WTC11 (cell line): ENCODE measurements around the gene TSC22D3. TPM values are rescaled to one million over a fixed set of nuclear protein-coding genes. Genes with fewer than 3 reads are reported as not detected.

Experiments used
- ATAC-seq: fragments of 200-7000 bp; cut with Tn5 transposase; 2 replicates; pipeline ENCODE4 v1.10.0; 2021; ENCODE audit warnings: mild to moderate bottlenecking, moderate library complexity
- CTCF ChIA-PET: fragments of 300-600 bp; sonication (Branson Sonifier 250); formaldehyde crosslinking; loops from one replicate; lab custom pipeline; 2021; ENCODE audit warnings: antibody characterized with exemption; lab: Charles Lee
- POLR2A ChIA-PET: fragments of 350-600 bp; sonication (Branson Sonifier 250); formaldehyde crosslinking; loops from one replicate; lab custom pipeline; 2021; ENCODE audit warnings: antibody characterized with exemption; lab: Charles Lee
- DNase-seq: peaks from one replicate; pipeline ENCODE4 v3.0.0; 2021; ENCODE audit warnings: low spot score
- H3K27ac Mint-ChIP-seq: 2 replicates; pipeline ENCODE4 v1.8.0; 2021; ENCODE audit warnings: mixed read lengths
- H3K27me3 Mint-ChIP-seq: 2 replicates; pipeline ENCODE4 v1.8.0; 2021; ENCODE audit warnings: low read depth, mild to moderate bottlenecking, moderate library complexity, mixed read lengths
- H3K36me3 Mint-ChIP-seq: 2 replicates; pipeline ENCODE4 v1.8.0; 2021; ENCODE audit warnings: mixed read lengths
- H3K4me1 Mint-ChIP-seq: 2 replicates; pipeline ENCODE4 v1.8.0; 2022; ENCODE audit warnings: mixed read lengths
- H3K4me3 Mint-ChIP-seq: 2 replicates; pipeline ENCODE4 v1.8.0; 2021; ENCODE audit warnings: mild to moderate bottlenecking, moderate library complexity, mixed read lengths
- H3K9me3 Mint-ChIP-seq: 2 replicates; pipeline ENCODE4 v1.8.0; 2021; ENCODE audit warnings: mixed read lengths
- ATF1 ChIP-seq: sonication (generic); formaldehyde crosslinking; IDR thresholded peaks from 2 replicates; pipeline ENCODE4 v1.8.1; 2023; ENCODE audit warnings: mild to moderate bottlenecking, moderate library complexity, missing genetic modification reagents
- ETV6 ChIP-seq: sonication (generic); formaldehyde crosslinking; IDR thresholded peaks from 2 replicates; pipeline ENCODE4 v1.8.1; 2022; ENCODE audit warnings: mild to moderate bottlenecking, missing genetic modification reagents
- HMGA2 ChIP-seq: fragments of 250-450 bp; sonication (Bioruptor Pico); IDR thresholded peaks from 2 replicates; pipeline ENCODE4 v1.4.0; 2021; ENCODE audit warnings: mild to moderate bottlenecking, moderate library complexity
- KAT7 ChIP-seq: sonication (generic); formaldehyde crosslinking; IDR thresholded peaks from 2 replicates; pipeline ENCODE4 v1.8.1; 2023; ENCODE audit warnings: missing genetic modification reagents, mild to moderate bottlenecking, borderline replicate concordance
- NFE2L1 ChIP-seq: sonication (generic); formaldehyde crosslinking; IDR thresholded peaks from 2 replicates; pipeline ENCODE4 v1.8.1; 2023; ENCODE audit warnings: missing genetic modification reagents
- NR1H2 ChIP-seq: sonication (generic); formaldehyde crosslinking; IDR thresholded peaks from 2 replicates; pipeline ENCODE4 v1.9.0; 2021; ENCODE audit warnings: mild to moderate bottlenecking, moderate library complexity, missing genetic modification reagents
- NR2C2 ChIP-seq: sonication (generic); formaldehyde crosslinking; IDR thresholded peaks from 2 replicates; pipeline ENCODE4 v1.8.0; 2022; ENCODE audit warnings: mild to moderate bottlenecking, missing genetic modification reagents
- NR3C1 ChIP-seq: sonication (generic); formaldehyde crosslinking; conservative IDR thresholded peaks from 2 replicates; pipeline ENCODE4 v1.8.1; 2023; ENCODE audit warnings: low read depth, mild to moderate bottlenecking, missing genetic modification reagents
- TEAD4 ChIP-seq: sonication (generic); formaldehyde crosslinking; IDR thresholded peaks from 2 replicates; pipeline ENCODE4 v1.8.0; 2022; ENCODE audit warnings: mild to moderate bottlenecking, missing genetic modification reagents
- ZNF219 ChIP-seq: sonication (generic); formaldehyde crosslinking; IDR thresholded peaks from 2 replicates; pipeline ENCODE4 v1.8.0; 2023; ENCODE audit warnings: missing genetic modification reagents, mild to moderate bottlenecking, borderline replicate concordance
- ZNF232 ChIP-seq: sonication (generic); formaldehyde crosslinking; IDR thresholded peaks from 2 replicates; pipeline ENCODE4 v1.8.0; 2022; ENCODE audit warnings: mild to moderate bottlenecking, missing genetic modification reagents
- ZNF396 ChIP-seq: fragments of 250-450 bp; sonication (Bioruptor Pico); IDR thresholded peaks from 2 replicates; pipeline ENCODE4 v1.8.0; 2021; ENCODE audit warnings: mild to moderate bottlenecking, moderate library complexity, borderline replicate concordance
- ZNF416 ChIP-seq: fragments of 250-450 bp; sonication (Bioruptor Pico); IDR thresholded peaks from 2 replicates; pipeline ENCODE4 v1.9.0; 2021; ENCODE audit warnings: mild to moderate bottlenecking, inconsistent platforms
- total RNA-seq: library from RNA; stranded (reverse); gene quantifications from 3 replicates; pipeline ENCODE4 v1.2.3, GENCODE V29; 2021
- TF ChIP-seq, protein P1 (sequence below): sonication (generic); formaldehyde crosslinking; IDR thresholded peaks from 2 replicates; pipeline ENCODE4 v1.8.1; 2022; ENCODE audit warnings: low read depth, mild to moderate bottlenecking, moderate library complexity, missing genetic modification reagents, borderline replicate concordance
- TF ChIP-seq, protein P2 (sequence below): fragments of 250-450 bp; sonication (Bioruptor Pico); IDR thresholded peaks from 2 replicates; pipeline ENCODE4 v1.9.0; 2021; ENCODE audit warnings: mild to moderate bottlenecking
- TF ChIP-seq, protein P3 (sequence below): fragments of 250-450 bp; sonication (Bioruptor Pico); IDR thresholded peaks from 2 replicates; pipeline ENCODE4 v2.1.2; 2022; ENCODE audit warnings: mild to moderate bottlenecking, moderate library complexity
- TF ChIP-seq, protein P4 (sequence below): sonication (generic); formaldehyde crosslinking; IDR thresholded peaks from 2 replicates; pipeline ENCODE4 v1.8.1; 2023; ENCODE audit warnings: mild to moderate bottlenecking, missing genetic modification reagents, moderate library complexity
- TF ChIP-seq, protein P5 (sequence below): sonication (generic); formaldehyde crosslinking; IDR thresholded peaks from 2 replicates; pipeline ENCODE4 v1.8.0; 2022; ENCODE audit warnings: mild to moderate bottlenecking, missing genetic modification reagents
- TF ChIP-seq, protein P6 (sequence below): fragments of 250-450 bp; sonication (Bioruptor Pico); IDR thresholded peaks from 2 replicates; pipeline ENCODE4 v1.9.0; 2021; ENCODE audit warnings: mild to moderate bottlenecking
- TF ChIP-seq, protein P7 (sequence below): sonication (generic); formaldehyde crosslinking; IDR thresholded peaks from 2 replicates; pipeline ENCODE4 v1.8.1; 2023; ENCODE audit warnings: mild to moderate bottlenecking, missing genetic modification reagents, moderate library complexity

The TSC22D3 gene
- total RNA-seq, 1 experiment from 2014 or later: 15.7 TPM

DNA sequence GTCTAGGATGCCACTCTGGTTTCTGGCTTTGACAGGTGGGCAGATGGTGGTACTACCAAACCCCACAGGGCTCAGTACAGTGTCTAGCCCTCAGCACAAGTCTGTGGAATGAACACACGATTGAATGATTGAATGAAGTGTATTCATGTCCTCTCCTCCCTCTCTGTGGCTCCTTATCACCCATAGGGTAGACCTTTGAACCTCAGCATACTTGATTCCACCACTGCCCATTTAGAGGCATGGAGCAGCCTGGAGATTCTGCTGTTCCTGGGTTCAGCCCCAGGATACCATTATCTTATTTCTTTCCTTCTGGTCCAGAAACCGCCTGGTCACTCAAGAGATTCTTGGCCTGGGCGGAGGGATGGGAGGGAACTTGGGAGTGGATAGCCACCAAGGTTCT, 93.3 kb downstream of the TSC22D3 start:
- H3K27ac Mint-ChIP-seq: no peak overlapping the region
- no peaks in the 10 kb centered on the region for H3K36me3 Mint-ChIP-seq
- ChIA-PET CTCF (no interaction called here), POLR2A (no interaction called here)
- no peak for ATAC-seq
- no peak overlapping the region for H3K4me3 Mint-ChIP-seq
- DNase-seq: no peak
- peaks cover 4% of the 10 kb centered on the region; the same call in 1 of the 2 replicates for H3K9me3 Mint-ChIP-seq
- peaks cover 5% of the 10 kb centered on the region; the same call in 1 of the 2 replicates for H3K27me3 Mint-ChIP-seq
- peaks cover under 1% of the 10 kb centered on the region; the same call in 1 of the 2 replicates for H3K4me1 Mint-ChIP-seq
- TF ChIP-seq, protein P1, sequence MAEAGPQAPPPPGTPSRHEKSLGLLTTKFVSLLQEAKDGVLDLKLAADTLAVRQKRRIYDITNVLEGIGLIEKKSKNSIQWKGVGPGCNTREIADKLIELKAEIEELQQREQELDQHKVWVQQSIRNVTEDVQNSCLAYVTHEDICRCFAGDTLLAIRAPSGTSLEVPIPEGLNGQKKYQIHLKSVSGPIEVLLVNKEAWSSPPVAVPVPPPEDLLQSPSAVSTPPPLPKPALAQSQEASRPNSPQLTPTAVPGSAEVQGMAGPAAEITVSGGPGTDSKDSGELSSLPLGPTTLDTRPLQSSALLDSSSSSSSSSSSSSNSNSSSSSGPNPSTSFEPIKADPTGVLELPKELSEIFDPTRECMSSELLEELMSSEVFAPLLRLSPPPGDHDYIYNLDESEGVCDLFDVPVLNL (CRISPR knock-in tag): no peak
- TF ChIP-seq HMGA2 (CRISPR knock-in tag) (no peak), KAT7 (CRISPR knock-in tag) (no peak), NR1H2 (no peak), ZNF396 (CRISPR knock-in tag) (no peak), NR2C2 (CRISPR knock-in tag) (no peak), ZNF232 (CRISPR knock-in tag) (no peak), NFE2L1 (CRISPR knock-in tag) (no peak), ZNF219 (no peak)
- TF ChIP-seq, protein P2, sequence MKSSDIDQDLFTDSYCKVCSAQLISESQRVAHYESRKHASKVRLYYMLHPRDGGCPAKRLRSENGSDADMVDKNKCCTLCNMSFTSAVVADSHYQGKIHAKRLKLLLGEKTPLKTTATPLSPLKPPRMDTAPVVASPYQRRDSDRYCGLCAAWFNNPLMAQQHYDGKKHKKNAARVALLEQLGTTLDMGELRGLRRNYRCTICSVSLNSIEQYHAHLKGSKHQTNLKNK (CRISPR knock-in tag): no peak

DNA sequence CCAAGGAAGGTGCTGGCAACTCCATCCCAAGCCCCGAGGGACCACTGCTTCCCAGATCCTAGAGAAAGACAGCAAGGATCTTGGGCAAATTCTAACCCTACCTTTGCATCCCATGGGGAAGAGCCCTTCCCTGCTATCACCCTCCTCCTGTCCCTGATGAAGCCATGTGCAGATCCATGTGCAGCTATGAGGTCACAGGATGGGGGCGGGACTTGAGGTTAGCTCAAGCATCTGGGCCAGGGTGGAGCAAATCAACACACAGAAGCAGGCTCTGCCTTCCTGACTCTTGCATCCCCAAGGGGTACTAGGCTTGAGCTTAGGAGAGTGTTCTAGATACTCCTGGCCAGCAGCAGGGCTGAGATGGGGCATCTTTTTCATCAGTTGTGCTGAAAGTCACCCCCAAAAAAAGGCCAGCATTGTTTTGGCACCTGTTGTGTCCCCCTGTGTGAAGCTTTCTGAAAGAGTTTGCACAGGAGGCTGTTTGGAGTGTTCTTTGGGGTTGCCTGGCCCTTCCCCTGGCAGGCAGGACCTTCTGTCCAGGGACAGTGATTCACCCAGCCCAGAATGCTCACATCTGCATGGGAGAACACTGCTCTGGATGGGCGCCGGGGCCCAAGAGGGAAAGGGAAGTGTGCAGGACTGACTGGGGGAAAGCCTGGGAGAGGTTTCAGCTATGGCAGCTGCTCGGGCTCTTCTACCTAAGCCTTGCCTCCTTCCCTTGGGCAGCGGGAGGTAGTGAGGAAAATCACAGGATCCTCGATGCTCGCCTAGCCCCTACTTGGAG, 96.4 kb downstream of the TSC22D3 start:
- no peak overlapping the region for H3K27ac Mint-ChIP-seq
- DNase-seq: no peak

More for the DNA sequence above, 96.4 kb downstream of the TSC22D3 start:
- ChIA-PET CTCF (interaction anchor here (1.4 to 3.7 kb wide), 4 partner anchors 10 to 97 kb away, joined by 4 to 30 read pairs (median 8); partner anchors contain the start of genes NCBP2L and TSC22D3), POLR2A (no interaction called here)
- peak; percentile 21; the same call in 1 of the 2 replicates for ATAC-seq
- Mint-ChIP-seq H3K4me1 (peaks cover 23% of the 10 kb centered on the region), H3K27me3 (peaks cover 5% of the 10 kb centered on the region; the same call in 1 of the 2 replicates), H3K36me3 (no peaks in the 10 kb centered on the region), H3K4me3 (no peak overlapping the region), H3K9me3 (peaks cover under 1% of the 10 kb centered on the region; the same call in 1 of the 2 replicates)
- TF ChIP-seq, protein P3, sequence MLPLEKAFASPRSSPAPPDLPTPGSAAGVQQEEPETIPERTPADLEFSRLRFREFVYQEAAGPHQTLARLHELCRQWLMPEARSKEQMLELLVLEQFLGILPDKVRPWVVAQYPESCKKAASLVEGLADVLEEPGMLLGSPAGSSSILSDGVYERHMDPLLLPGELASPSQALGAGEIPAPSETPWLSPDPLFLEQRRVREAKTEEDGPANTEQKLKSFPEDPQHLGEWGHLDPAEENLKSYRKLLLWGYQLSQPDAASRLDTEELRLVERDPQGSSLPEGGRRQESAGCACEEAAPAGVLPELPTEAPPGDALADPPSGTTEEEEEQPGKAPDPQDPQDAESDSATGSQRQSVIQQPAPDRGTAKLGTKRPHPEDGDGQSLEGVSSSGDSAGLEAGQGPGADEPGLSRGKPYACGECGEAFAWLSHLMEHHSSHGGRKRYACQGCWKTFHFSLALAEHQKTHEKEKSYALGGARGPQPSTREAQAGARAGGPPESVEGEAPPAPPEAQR (CRISPR knock-in tag): no peak
- TF ChIP-seq ATF1 (CRISPR knock-in tag) (no peak), ZNF396 (CRISPR knock-in tag) (no peak), ETV6 (CRISPR knock-in tag) (no peak), TEAD4 (no peak), NR3C1 (CRISPR knock-in tag) (no peak), ZNF219 (no peak), ZNF416 (CRISPR knock-in tag) (no peak)
- TF ChIP-seq, protein P4, sequence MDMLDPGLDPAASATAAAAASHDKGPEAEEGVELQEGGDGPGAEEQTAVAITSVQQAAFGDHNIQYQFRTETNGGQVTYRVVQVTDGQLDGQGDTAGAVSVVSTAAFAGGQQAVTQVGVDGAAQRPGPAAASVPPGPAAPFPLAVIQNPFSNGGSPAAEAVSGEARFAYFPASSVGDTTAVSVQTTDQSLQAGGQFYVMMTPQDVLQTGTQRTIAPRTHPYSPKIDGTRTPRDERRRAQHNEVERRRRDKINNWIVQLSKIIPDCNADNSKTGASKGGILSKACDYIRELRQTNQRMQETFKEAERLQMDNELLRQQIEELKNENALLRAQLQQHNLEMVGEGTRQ (CRISPR knock-in tag): no peak
- TF ChIP-seq, protein P5, sequence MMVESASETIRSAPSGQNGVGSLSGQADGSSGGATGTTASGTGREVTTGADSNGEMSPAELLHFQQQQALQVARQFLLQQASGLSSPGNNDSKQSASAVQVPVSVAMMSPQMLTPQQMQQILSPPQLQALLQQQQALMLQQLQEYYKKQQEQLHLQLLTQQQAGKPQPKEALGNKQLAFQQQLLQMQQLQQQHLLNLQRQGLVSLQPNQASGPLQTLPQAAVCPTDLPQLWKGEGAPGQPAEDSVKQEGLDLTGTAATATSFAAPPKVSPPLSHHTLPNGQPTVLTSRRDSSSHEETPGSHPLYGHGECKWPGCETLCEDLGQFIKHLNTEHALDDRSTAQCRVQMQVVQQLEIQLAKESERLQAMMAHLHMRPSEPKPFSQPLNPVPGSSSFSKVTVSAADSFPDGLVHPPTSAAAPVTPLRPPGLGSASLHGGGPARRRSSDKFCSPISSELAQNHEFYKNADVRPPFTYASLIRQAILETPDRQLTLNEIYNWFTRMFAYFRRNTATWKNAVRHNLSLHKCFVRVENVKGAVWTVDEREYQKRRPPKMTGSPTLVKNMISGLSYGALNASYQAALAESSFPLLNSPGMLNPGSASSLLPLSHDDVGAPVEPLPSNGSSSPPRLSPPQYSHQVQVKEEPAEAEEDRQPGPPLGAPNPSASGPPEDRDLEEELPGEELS (CRISPR knock-in tag): no peak
- TF ChIP-seq, protein P6, sequence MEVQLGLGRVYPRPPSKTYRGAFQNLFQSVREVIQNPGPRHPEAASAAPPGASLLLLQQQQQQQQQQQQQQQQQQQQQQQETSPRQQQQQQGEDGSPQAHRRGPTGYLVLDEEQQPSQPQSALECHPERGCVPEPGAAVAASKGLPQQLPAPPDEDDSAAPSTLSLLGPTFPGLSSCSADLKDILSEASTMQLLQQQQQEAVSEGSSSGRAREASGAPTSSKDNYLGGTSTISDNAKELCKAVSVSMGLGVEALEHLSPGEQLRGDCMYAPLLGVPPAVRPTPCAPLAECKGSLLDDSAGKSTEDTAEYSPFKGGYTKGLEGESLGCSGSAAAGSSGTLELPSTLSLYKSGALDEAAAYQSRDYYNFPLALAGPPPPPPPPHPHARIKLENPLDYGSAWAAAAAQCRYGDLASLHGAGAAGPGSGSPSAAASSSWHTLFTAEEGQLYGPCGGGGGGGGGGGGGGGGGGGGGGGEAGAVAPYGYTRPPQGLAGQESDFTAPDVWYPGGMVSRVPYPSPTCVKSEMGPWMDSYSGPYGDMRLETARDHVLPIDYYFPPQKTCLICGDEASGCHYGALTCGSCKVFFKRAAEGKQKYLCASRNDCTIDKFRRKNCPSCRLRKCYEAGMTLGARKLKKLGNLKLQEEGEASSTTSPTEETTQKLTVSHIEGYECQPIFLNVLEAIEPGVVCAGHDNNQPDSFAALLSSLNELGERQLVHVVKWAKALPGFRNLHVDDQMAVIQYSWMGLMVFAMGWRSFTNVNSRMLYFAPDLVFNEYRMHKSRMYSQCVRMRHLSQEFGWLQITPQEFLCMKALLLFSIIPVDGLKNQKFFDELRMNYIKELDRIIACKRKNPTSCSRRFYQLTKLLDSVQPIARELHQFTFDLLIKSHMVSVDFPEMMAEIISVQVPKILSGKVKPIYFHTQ: no peak
- TF ChIP-seq, protein P7, sequence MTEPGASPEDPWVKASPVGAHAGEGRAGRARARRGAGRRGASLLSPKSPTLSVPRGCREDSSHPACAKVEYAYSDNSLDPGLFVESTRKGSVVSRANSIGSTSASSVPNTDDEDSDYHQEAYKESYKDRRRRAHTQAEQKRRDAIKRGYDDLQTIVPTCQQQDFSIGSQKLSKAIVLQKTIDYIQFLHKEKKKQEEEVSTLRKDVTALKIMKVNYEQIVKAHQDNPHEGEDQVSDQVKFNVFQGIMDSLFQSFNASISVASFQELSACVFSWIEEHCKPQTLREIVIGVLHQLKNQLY: no peak
